GM12878 (cell line): Measurements from ENCODE around the gene ZSCAN18. TPM values are rescaled to one million over a fixed set of nuclear protein-coding genes. Genes with fewer than 3 reads are reported as not detected.
"Not testable (repeated sequence)": the region's sequence is repeated elsewhere in the genome, so short reads cannot be mapped to it uniquely, and the experiment has no call there.

Source experiments
- ATAC-seq: fragments of 200-7000 bp; cut with Tn5 transposase; 3 replicates; pipeline ENCODE4 v1.9.1; 2020; ENCODE audit warnings: mild to moderate bottlenecking, moderate library complexity
- BruUV-seq: library from RNA; stranded (reverse); fragments of 400-500 nt; replicated peaks from 2 replicates; lab custom pipeline; 2021; lab: Mats Ljungman, UMichigan
- CTCF ChIA-PET: fragments of 300-600 bp; sonication (Branson Sonifier 250); formaldehyde crosslinking; extraction: SDS; loops from one replicate; lab custom pipeline; 2021; ENCODE audit warnings: inconsistent platforms; lab: Yijun Ruan, JAX
- POLR2A ChIA-PET: fragments of 350-600 bp; formaldehyde crosslinking; extraction: SDS; loops from one replicate; lab custom pipeline; 2021; ENCODE audit warnings: inconsistent platforms; lab: Charles Lee
- RAD21 ChIA-PET: fragments of 300-600 bp; sonication (Branson Sonifier 250); formaldehyde crosslinking; loops from one replicate; lab custom pipeline; 2023; ENCODE audit warnings: antibody characterized with exemption; ENCODE audit not compliant: unreplicated experiment; lab: Charles Lee
- SMC1A ChIA-PET: fragments of 300-600 bp; sonication (Branson Sonifier 250); formaldehyde crosslinking; loops from one replicate; lab custom pipeline; 2023; ENCODE audit not compliant: unreplicated experiment, uncharacterized antibody; lab: Charles Lee
- DNase-seq: peaks from one replicate; pipeline ENCODE4 v3.0.0-alpha.2; 2011; ENCODE audit warnings: low read depth, low spot score
- FAIRE-seq: peaks from 3 replicates; lab custom pipeline; 2011; peaks lifted over from hg19 to GRCh38; lab: Jason Lieb, UNC
- H2AFZ ChIP-seq: 2 replicates; pipeline ENCODE4 v1.6.0; 2011; ENCODE audit warnings: low read depth, low read length, control low read depth; ENCODE audit not compliant: control insufficient read depth
- H3K27ac ChIP-seq: 2 replicates; pipeline ENCODE4 v1.5.1; 2011; ENCODE audit warnings: control low read depth; ENCODE audit not compliant: control insufficient read depth, insufficient read depth
- H3K27me3 ChIP-seq, 2 experiments: replicated peaks in 1 of 2; 2 replicates each; pipeline versions ENCODE4 v1.6.0 to v1.6.1; 2011; ENCODE audit warnings: low read length in 1 of 2; ENCODE audit not compliant: control insufficient read depth in 2 of 2, insufficient read depth in 2 of 2
- H3K36me3 ChIP-seq, 2 experiments: 2 replicates each; pipeline ENCODE4 v1.5.1; 2011; ENCODE audit warnings: low read length in 1 of 2; ENCODE audit not compliant: control insufficient read depth in 2 of 2, insufficient read depth in 2 of 2
- H3K4me1 ChIP-seq: 2 replicates; pipeline ENCODE4 v1.6.1; 2011; ENCODE audit warnings: mild to moderate bottlenecking, low read length, moderate library complexity, mixed read lengths; ENCODE audit not compliant: control insufficient read depth, insufficient read depth
- H3K4me2 ChIP-seq: 2 replicates; pipeline ENCODE4 v1.6.0; 2011; ENCODE audit warnings: control low read depth; ENCODE audit not compliant: control insufficient read depth, insufficient read depth
- H3K4me3 ChIP-seq: fragments of 200-600 bp; sonication (generic); 2 replicates; pipeline ENCODE4 v1.5.1; 2016
- H3K79me2 ChIP-seq: 2 replicates; pipeline ENCODE4 v1.6.0; 2011; ENCODE audit warnings: low read length; ENCODE audit not compliant: control insufficient read depth, insufficient read depth
- H3K9ac ChIP-seq: 2 replicates; pipeline ENCODE4 v1.8.0; 2011; ENCODE audit warnings: low read length, control low read depth, mixed read lengths; ENCODE audit not compliant: control insufficient read depth, insufficient read depth
- H3K9me3 ChIP-seq: replicated peaks from 3 replicates; pipeline ENCODE4 v1.5.1; 2011; ENCODE audit warnings: mild to moderate bottlenecking, low read length; ENCODE audit not compliant: control insufficient read depth, insufficient read depth
- H4K20me1 ChIP-seq: 2 replicates; pipeline ENCODE4 v1.6.0; 2011; ENCODE audit not compliant: control insufficient read depth, insufficient read depth
- BMI1 ChIP-seq: fragments of 450-650 bp; IDR thresholded peaks from 2 replicates; pipeline ENCODE4 v1.6.1; 2016; ENCODE audit warnings: mild to moderate bottlenecking, moderate library complexity, borderline replicate concordance
- CBFB ChIP-seq: IDR thresholded peaks from 2 replicates; pipeline ENCODE4 v1.6.1; 2016; ENCODE audit warnings: antibody characterized with exemption, low read depth
- EZH2 ChIP-seq: IDR thresholded peaks from 2 replicates; pipeline ENCODE4 v1.6.1; 2012; ENCODE audit warnings: low read depth, mild to moderate bottlenecking, control low read depth, inconsistent platforms, low read length, borderline replicate concordance; ENCODE audit not compliant: control insufficient read depth
- IKZF1 ChIP-seq: fragments of 450-650 bp; conservative IDR thresholded peaks from 2 replicates; pipeline ENCODE4 v1.6.1; 2017; ENCODE audit warnings: antibody characterized with exemption, mild to moderate bottlenecking
- NFYB ChIP-seq: IDR thresholded peaks from 2 replicates; pipeline ENCODE4 v1.6.1; 2011; ENCODE audit warnings: low read depth, mild to moderate bottlenecking, low read length, improper control_type of control experiment, moderate library complexity; ENCODE audit not compliant: insufficient read depth
- SIX5 ChIP-seq: IDR thresholded peaks from 2 replicates; pipeline ENCODE4 v1.6.1; 2011; ENCODE audit warnings: mild to moderate bottlenecking, low read depth, low read length, moderate library complexity; ENCODE audit not compliant: severe bottlenecking
- SRF ChIP-seq, 2 experiments: IDR thresholded peaks; 2 replicates each; pipeline ENCODE4 v1.6.1; 2011; ENCODE audit warnings: low read depth in 2 of 2, low read length in 2 of 2, mild to moderate bottlenecking in 1 of 2, moderate library complexity in 1 of 2
- WRNIP1 ChIP-seq: IDR thresholded peaks from 2 replicates; pipeline ENCODE4 v1.6.1; 2011; ENCODE audit warnings: low read depth, low read length, improper control_type of control experiment, borderline replicate concordance
- YY1 ChIP-seq: IDR thresholded peaks from 2 replicates; pipeline ENCODE4 v1.6.1; 2011; ENCODE audit warnings: low read depth, mild to moderate bottlenecking, low read length
- WGBS: methylation state at CpG from one replicate; pipeline ENCODE4 v1.1.6; 2016; ENCODE audit warnings: low lambda C conversion rate; ENCODE audit not compliant: insufficient replicate concordance, insufficient coverage; ENCODE audit errors: missing lambda C conversion rate; 5-methylcytosine and 5-hydroxymethylcytosine counted together
- in situ Hi-C: fragments of 300-500 bp; cut with MboI; formaldehyde crosslinking; loops from 9 replicates; pipeline ENCODE4 v1.14.3; 2018; ENCODE audit warnings: mixed read lengths
- intact Hi-C: fragments of 100-400 bp; cut with micrococcal nuclease; formaldehyde crosslinking; loops from one replicate; pipeline ENCODE4 v1.14.2; 2022; ENCODE audit not compliant: unreplicated experiment
- polyA plus RNA-seq, 11 experiments: library from polyadenylated mRNA; depleted of rRNA in 4 of 11; unstranded in 6 of 11; stranded (reverse) in 5 of 11; fragments of >200 nt; fragmentation: Nextera tagmentation in 4 of 11; fragmentation: Illumina TruSeq in 1 of 11; extraction: Ambion mirVana in 4 of 11; extraction: Trizol in 1 of 11; gene quantifications; 1 replicate in 1 of 11; 2 replicates in 10 of 11; pipeline versions ENCODE4 v1.2.1 to v1.2.3, GENCODE V29; 2011 to 2016; ENCODE audit warnings: inconsistent platforms in 2 of 11, missing spikeins in 2 of 11, low read depth in 1 of 11
- total RNA-seq, 4 experiments: library from RNA; depleted of rRNA in 3 of 4; stranded (reverse); fragments of >200 nt in 3 of 4; fragmentation: Illumina TruSeq in 1 of 4; extraction: Trizol in 1 of 4; gene quantifications; 2 replicates each; pipeline versions ENCODE4 v1.2.1 to v1.2.3, GENCODE V29; 2013 to 2021
- TF ChIP-seq, protein P1 (sequence below): fragments of 450-650 bp; IDR thresholded peaks from 2 replicates; pipeline ENCODE4 v1.6.1; 2016; ENCODE audit warnings: mild to moderate bottlenecking
- TF ChIP-seq, protein P2 (sequence below): fragments of 150-350 bp; IDR thresholded peaks from 2 replicates; pipeline ENCODE4 v1.6.1; 2014; ENCODE audit warnings: mild to moderate bottlenecking, low read depth, low read length
- TF ChIP-seq, protein P3 (sequence below): IDR thresholded peaks from 2 replicates; pipeline ENCODE4 v1.6.1; 2011; ENCODE audit warnings: mild to moderate bottlenecking, low read depth, low read length, moderate library complexity; ENCODE audit not compliant: insufficient replicate concordance

Gene ZSCAN18
- total and polyA plus RNA-seq, 10 of the 15 experiments (the other 5 are each of a cell fraction or from before 2014, with no cell fraction given) = 0.64 TPM; not detected in 8

DNA sequence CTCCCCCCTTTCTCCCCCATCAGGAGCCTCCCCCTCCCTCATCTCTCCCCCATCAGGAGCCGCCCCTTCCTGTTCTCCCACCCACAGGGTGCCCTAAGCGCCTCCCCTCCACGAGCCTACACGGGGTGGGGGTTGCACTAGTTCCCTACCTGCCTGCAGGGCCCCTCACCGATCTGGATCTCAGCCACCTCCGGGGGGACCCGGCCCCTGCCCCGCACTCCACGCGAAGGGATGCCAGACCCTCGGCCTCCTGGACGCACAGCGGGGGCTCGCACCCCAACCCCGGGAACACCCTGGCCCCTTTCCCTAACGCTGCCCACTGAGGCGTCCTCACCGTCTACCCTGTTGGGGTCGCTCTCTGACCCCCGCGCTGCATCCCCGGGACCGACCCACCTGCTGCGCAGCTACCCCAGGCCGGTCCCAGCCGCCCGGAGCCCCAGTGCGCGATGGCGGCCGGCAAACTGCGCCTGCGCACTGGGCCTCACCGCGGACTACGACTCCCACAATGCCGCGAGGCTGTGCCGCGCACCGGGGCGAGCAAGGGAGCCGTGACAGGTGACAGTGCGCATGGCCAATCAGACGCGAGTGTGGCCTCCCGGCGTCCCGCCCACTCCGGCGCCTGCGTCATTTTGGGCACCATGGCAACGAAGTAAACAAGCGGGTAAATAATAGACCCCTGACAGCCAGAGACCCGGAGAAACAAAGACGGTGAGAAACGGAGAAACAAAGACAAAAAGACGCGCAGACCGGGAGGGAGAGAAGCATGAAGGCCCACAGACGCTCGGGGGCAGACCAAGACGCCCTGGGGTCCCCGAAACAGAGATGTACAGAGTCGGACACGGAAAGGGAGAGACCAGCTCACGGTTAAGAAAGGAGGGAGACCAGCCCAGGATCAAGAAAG lies at the start of gene ZSCAN18 (continued):
- no peak for TF ChIP-seq WRNIP1
- TF ChIP-seq, protein P1, sequence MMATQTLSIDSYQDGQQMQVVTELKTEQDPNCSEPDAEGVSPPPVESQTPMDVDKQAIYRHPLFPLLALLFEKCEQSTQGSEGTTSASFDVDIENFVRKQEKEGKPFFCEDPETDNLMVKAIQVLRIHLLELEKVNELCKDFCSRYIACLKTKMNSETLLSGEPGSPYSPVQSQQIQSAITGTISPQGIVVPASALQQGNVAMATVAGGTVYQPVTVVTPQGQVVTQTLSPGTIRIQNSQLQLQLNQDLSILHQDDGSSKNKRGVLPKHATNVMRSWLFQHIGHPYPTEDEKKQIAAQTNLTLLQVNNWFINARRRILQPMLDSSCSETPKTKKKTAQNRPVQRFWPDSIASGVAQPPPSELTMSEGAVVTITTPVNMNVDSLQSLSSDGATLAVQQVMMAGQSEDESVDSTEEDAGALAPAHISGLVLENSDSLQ = peak; percentile 92
- no peak for TF ChIP-seq SRF (IDR thresholded peaks at IDR 0.05; ENCODE audit: low read depth in 2 of 2, low read length in 2 of 2)
- TF ChIP-seq SIX5 = peak; percentile 25
- TF ChIP-seq, protein P2, sequence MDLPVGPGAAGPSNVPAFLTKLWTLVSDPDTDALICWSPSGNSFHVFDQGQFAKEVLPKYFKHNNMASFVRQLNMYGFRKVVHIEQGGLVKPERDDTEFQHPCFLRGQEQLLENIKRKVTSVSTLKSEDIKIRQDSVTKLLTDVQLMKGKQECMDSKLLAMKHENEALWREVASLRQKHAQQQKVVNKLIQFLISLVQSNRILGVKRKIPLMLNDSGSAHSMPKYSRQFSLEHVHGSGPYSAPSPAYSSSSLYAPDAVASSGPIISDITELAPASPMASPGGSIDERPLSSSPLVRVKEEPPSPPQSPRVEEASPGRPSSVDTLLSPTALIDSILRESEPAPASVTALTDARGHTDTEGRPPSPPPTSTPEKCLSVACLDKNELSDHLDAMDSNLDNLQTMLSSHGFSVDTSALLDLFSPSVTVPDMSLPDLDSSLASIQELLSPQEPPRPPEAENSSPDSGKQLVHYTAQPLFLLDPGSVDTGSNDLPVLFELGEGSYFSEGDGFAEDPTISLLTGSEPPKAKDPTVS = no peak
- peak; percentile 30; the same call in 1 of the 2 replicates for TF ChIP-seq IKZF1
- peak; percentile 65 for TF ChIP-seq BMI1
- peak; percentile 59; the same call in 1 of the 2 replicates for TF ChIP-seq NFYB
- no peak for TF ChIP-seq EZH2
- TF ChIP-seq CBFB = no peak
- TF ChIP-seq YY1 = 0 out of 2 replicates have a peak, but pooled peaks have one; percentile 20
- TF ChIP-seq, protein P3, sequence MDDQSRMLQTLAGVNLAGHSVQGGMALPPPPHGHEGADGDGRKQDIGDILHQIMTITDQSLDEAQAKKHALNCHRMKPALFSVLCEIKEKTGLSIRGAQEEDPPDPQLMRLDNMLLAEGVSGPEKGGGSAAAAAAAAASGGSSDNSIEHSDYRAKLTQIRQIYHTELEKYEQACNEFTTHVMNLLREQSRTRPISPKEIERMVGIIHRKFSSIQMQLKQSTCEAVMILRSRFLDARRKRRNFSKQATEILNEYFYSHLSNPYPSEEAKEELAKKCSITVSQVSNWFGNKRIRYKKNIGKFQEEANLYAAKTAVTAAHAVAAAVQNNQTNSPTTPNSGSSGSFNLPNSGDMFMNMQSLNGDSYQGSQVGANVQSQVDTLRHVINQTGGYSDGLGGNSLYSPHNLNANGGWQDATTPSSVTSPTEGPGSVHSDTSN = peak; percentile 66

DNA sequence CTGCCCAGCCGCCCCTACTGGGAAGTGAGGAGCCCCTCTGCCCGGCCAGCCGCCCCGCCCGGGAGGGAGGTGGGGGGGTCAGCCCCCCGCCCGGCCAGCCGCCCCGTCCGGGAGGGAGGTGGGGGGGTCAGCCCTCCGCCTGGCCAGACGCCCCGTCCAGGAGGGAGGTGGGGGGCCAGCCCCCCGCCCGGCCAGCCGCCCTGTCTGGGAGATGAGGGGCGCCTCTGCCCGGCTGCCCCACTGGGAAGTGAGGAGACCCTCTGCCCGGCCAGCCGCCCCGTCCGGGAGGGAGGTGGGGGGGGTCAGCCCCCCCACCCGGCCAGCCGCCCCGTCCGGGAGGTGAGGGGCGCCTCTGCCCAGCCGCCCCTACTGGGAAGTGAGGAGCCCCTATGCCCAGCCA lies 49.4 kb upstream of the ZSCAN18 start:
- RAD21 ChIA-PET, DNase-seq, H3K4me3 ChIP-seq, FAIRE-seq, H2AFZ ChIP-seq, H3K79me2 ChIP-seq, ATAC-seq, CTCF ChIA-PET, H3K4me1 ChIP-seq, POLR2A ChIA-PET, H3K27ac ChIP-seq, H4K20me1 ChIP-seq, H3K36me3 ChIP-seq, intact Hi-C loops, H3K27me3 ChIP-seq, in situ Hi-C loops, H3K9ac ChIP-seq, H3K4me2 ChIP-seq, H3K9me3 ChIP-seq, SMC1A ChIA-PET, BruUV-seq: not testable (repeated sequence)
- WGBS = 96% methylated on average over 12 of the region's 28 CpGs
